ENCODE measurements around the gene OR5A2.
"Not testable (repeated sequence)": the region's sequence is repeated elsewhere in the genome, so short reads cannot be mapped to it uniquely, and the experiment has no call there.

Gene OR5A2

DNA sequence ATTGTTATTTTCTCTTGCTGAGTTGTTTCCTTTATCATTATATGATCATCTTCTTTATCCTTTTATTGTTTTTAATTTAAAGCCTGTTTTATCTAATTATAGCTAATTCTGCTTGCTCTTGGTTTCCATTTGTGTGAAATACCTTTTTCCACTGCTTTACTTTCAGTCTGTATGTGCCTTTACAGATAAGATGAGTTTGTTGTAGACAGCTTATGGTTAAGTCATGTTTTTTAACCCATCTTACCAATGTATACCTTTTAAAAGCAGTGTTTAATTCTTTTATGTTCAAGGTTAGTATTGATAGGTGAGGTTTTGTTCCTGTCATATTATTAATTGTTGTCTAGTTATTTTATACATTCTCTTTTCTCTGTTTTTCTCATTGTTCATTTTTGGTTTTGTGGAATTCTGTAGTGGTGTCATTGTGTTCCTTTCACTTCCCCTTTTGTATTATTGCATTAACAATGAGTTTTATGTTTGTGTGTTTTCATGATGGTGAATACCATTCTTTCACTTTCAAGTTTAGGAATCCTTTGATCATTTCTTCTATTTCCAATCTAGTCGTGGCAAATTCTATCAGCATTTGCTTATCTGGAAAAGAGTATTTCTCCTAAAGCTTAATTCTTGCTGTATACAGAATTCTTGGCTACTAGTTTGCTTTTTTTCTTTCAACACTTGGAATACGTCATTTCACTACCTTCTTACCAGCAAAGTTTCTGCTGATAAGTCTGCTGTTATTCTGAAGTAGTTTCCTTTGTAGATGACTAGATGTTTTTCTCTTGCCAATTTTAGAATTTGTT is 45.8 kb downstream of the OR5A2 start:
- no peak for DNase-seq (ENCODE audit: low spot score)

DNA sequence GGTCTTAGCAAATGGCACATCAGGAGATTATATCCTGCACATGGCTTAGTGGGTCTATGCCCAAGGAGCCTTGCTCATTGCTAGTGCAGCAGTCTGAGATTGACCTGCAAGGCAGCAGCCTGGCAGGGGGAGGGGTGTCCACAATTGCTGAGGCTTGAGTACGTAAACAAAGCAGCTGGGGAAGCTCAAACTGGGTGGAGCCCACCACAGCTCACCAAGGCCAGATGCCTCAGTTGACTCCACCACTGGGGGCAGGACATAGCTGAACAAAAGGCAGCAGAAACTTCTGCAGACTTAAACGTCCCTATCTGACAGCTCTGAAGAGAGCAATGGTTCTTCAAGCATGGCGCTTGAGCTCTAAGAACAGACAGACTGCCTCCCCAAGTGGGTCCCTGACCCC is 53.9 kb downstream of the OR5A2 start:
- not testable (repeated sequence) for DNase-seq (ENCODE audit: low spot score)

DNA sequence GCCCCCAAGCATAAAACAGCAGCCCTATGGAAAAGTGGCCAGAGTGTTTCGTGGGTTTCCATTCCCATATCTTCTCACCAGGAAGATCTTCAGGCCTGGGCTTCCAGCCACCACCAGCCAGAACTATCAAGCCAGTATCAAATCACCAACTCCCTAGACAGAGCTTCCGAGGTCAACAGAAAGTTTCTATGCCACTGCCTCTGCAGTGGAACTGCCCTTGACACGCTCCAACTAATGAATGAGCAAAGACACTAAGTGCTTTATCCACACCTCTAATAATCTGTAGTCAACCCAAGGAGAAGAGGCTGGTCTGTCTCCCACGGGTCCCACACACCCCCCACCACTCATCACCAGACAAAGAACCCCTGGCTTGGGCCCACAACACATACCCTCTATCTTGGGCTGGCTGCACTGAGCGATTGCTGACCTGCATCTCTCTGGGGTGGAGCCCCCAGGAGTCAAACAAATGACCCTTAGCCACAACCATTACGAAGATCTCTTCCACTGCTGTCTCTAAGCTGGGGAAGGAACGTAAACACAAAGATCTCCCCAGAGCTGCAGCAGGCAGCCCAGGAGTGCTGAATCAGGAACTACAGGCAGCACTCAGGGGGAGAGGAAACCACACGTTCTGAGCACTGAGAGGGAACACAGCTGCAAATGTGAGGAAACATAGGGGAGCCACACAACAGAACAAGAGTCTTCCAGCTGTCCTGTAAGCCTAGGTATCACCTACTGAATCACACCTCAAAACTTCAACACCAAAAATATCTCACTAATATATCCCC is 57.8 kb downstream of the OR5A2 start:
- no peak for DNase-seq (ENCODE audit: low spot score)

Data from HuH-7.5 (cell line).